A549 treated with dexamethasone at 1 μM for 4 hours (cell line): ENCODE measurements around the gene P2RY14. TPM values are rescaled to one million over a fixed set of nuclear protein-coding genes. Genes with fewer than 3 reads are reported as not detected.

Experiments used
- total RNA-seq: library from RNA; stranded (reverse); fragments of 200-300 nt; extraction: Qiagen RNA extraction; gene quantifications from 5 replicates; pipeline ENCODE4 v1.2.3, GENCODE V29; 2022

Gene P2RY14
- total RNA-seq, result not detected in 5 replicates

GRCh38 chr3:151278230-151278629 lies at the start of gene P2RY14:
Gene P2RY14 (minus strand): TSS chr3:151278542. CDS start chr3:151214316, 64,226 bp downstream.

GRCh38 chr3:151316267-151316991 lies 38.1 kb upstream of the P2RY14 start, which contains the start of gene GPR87:
Gene GPR87 (minus strand): TSS chr3:151316820. CDS start chr3:151300100, 16,720 bp downstream.

GRCh38 chr3:151203051-151203420 lies 75.3 kb downstream of the P2RY14 start, which contains the start of gene GPR171:
Gene GPR171 (minus strand): TSS chr3:151203216. CDS start chr3:151199386, 3,830 bp downstream.

Other genes with a start within 250 kb of the P2RY14 start
- gene MED12L, start 192.9 kb downstream of the P2RY14 start, total RNA-seq, result 0.23 to 0.90 TPM (median 0.41 TPM) in 5 replicates
- gene GPR171, start 75.3 kb downstream of the P2RY14 start, total RNA-seq, result not detected in 5 replicates
- gene GPR87, start 38.3 kb upstream of the P2RY14 start, total RNA-seq, result 2.1 to 2.9 TPM (median 2.4 TPM) in 5 replicates
- gene P2RY13, start 51.0 kb upstream of the P2RY14 start, total RNA-seq, result not detected in 5 replicates
- not detected in 5 replicates for gene P2RY12, start 106.2 kb upstream of the P2RY14 start, total RNA-seq
- 0.34 to 0.53 TPM (median 0.40 TPM) in 5 replicates for gene IGSF10, start 182.5 kb upstream of the P2RY14 start, total RNA-seq